KMS-11 (cell line): ENCODE data around the gene CAPN14.

Experiments
- H2AFZ ChIP-seq: fragments of 200-600 bp; sonication (generic); 2 replicates; pipeline ENCODE4 v1.6.1; 2016; ENCODE audit warnings: antibody characterized with exemption, mixed run types, low read depth
- H3K27ac ChIP-seq: fragments of 200-600 bp; sonication (generic); 2 replicates; pipeline ENCODE4 v1.6.1; 2016; ENCODE audit warnings: mild to moderate bottlenecking, mixed run types
- H3K27me3 ChIP-seq: fragments of 200-600 bp; sonication (generic); 2 replicates; pipeline ENCODE4 v1.6.1; 2017; ENCODE audit warnings: mild to moderate bottlenecking, low read depth, mixed run types, moderate library complexity; ENCODE audit not compliant: insufficient read depth
- H3K36me3 ChIP-seq: fragments of 200-600 bp; sonication (generic); 2 replicates; pipeline ENCODE4 v1.6.1; 2017; ENCODE audit warnings: mild to moderate bottlenecking, mixed run types; ENCODE audit not compliant: insufficient read depth
- H3K4me1 ChIP-seq: fragments of 200-600 bp; sonication (generic); 2 replicates; pipeline ENCODE4 v1.6.1; 2016; ENCODE audit warnings: mild to moderate bottlenecking, low read depth, mixed run types; ENCODE audit not compliant: poor library complexity, severe bottlenecking
- H3K4me2 ChIP-seq: fragments of 200-600 bp; sonication (generic); 2 replicates; pipeline ENCODE4 v1.7.0; 2016; ENCODE audit warnings: mild to moderate bottlenecking, mixed run types
- H3K4me3 ChIP-seq: fragments of 200-600 bp; sonication (generic); IDR thresholded peaks from 2 replicates; pipeline ENCODE4 v1.6.1; 2017; ENCODE audit warnings: low read depth, low read length, mixed read lengths; ENCODE audit not compliant: insufficient read depth
- H3K79me2 ChIP-seq: fragments of 200-600 bp; sonication (generic); 2 replicates; pipeline ENCODE4 v1.6.1; 2016; ENCODE audit warnings: low read depth, mixed run types; ENCODE audit not compliant: insufficient read depth
- H3K9ac ChIP-seq: fragments of 200-600 bp; sonication (generic); 2 replicates; pipeline ENCODE4 v1.6.1; 2016; ENCODE audit warnings: mild to moderate bottlenecking, mixed run types
- H4K20me1 ChIP-seq: fragments of 200-600 bp; sonication (generic); 2 replicates; pipeline ENCODE4 v1.6.1; 2016; ENCODE audit warnings: mild to moderate bottlenecking, mixed run types; ENCODE audit not compliant: insufficient read depth
- TF ChIP-seq, protein P1 (sequence below): fragments of 200-600 bp; sonication (generic); conservative IDR thresholded peaks from 2 replicates; pipeline ENCODE4 v1.6.1; 2017; ENCODE audit warnings: low read depth, mild to moderate bottlenecking, antibody characterized with exemption, low read length, moderate library complexity, mixed read lengths

CAPN14 gene

DNA sequence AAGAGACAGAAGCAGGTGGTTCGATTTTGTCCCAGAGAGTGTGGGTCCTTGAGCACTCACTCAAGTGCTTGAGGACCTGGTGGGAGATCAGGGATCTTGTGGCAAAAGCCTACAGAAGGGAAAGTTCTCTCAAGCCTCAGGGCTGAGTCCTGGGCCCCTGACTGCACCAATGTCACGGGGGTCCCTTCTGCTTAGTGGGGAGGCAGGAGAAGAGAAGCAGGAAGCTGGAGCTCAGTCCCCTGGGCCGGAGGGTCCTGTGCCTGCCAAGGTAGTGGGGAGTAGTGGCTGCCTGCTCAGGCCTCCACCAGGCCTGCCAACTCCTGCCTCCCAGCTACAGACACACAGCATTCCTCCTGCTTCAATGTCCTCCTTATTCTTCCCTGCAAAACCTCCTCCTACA lies 11.7 kb downstream of the CAPN14 start:
- H3K27me3 ChIP-seq, result no peaks in the 10 kb centered on the region
- no peak overlapping the region for H3K4me3 ChIP-seq
- H3K4me1 ChIP-seq, result no peaks in the 10 kb centered on the region
- H2AFZ ChIP-seq, result no peak overlapping the region
- H3K9ac ChIP-seq, result no peak overlapping the region
- TF ChIP-seq, protein P1, sequence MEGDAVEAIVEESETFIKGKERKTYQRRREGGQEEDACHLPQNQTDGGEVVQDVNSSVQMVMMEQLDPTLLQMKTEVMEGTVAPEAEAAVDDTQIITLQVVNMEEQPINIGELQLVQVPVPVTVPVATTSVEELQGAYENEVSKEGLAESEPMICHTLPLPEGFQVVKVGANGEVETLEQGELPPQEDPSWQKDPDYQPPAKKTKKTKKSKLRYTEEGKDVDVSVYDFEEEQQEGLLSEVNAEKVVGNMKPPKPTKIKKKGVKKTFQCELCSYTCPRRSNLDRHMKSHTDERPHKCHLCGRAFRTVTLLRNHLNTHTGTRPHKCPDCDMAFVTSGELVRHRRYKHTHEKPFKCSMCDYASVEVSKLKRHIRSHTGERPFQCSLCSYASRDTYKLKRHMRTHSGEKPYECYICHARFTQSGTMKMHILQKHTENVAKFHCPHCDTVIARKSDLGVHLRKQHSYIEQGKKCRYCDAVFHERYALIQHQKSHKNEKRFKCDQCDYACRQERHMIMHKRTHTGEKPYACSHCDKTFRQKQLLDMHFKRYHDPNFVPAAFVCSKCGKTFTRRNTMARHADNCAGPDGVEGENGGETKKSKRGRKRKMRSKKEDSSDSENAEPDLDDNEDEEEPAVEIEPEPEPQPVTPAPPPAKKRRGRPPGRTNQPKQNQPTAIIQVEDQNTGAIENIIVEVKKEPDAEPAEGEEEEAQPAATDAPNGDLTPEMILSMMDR, result no peak
- H4K20me1 ChIP-seq, result no peaks in the 10 kb centered on the region
- no peak overlapping the region for H3K27ac ChIP-seq
- no peaks in the 10 kb centered on the region for H3K79me2 ChIP-seq
- H3K36me3 ChIP-seq, result no peaks in the 10 kb centered on the region
- no peak overlapping the region for H3K4me2 ChIP-seq

DNA sequence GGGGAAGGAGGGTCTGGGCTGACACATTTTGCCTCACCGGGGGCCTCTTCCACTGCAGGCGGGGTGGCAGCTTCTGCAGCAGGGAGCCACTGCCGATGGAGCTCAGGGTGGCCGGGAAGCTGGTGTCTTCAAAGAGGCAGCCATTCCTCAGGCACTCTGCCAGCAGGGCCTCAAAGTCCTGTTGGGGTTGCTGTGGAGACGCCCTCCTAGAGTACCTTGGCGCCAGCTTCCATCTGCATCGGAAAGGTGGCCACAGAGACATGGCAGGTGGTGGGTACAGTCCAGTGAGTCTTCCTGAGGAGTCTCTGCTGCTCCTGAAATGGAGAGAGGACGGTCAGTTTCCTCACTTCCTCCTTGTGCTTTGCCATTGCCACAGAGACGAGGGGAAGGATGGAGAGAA lies 12.1 kb downstream of the CAPN14 start:
- no peaks in the 10 kb centered on the region for H3K79me2 ChIP-seq
- no peak overlapping the region for H3K27ac ChIP-seq
- TF ChIP-seq, protein P1, result no peak
- H2AFZ ChIP-seq, result no peak overlapping the region
- H3K4me1 ChIP-seq, result no peaks in the 10 kb centered on the region
- no peak overlapping the region for H3K4me3 ChIP-seq
- H3K4me2 ChIP-seq, result no peak overlapping the region
- no peaks in the 10 kb centered on the region for H3K27me3 ChIP-seq
- H4K20me1 ChIP-seq, result no peaks in the 10 kb centered on the region
- no peaks in the 10 kb centered on the region for H3K36me3 ChIP-seq
- no peak overlapping the region for H3K9ac ChIP-seq

DNA sequence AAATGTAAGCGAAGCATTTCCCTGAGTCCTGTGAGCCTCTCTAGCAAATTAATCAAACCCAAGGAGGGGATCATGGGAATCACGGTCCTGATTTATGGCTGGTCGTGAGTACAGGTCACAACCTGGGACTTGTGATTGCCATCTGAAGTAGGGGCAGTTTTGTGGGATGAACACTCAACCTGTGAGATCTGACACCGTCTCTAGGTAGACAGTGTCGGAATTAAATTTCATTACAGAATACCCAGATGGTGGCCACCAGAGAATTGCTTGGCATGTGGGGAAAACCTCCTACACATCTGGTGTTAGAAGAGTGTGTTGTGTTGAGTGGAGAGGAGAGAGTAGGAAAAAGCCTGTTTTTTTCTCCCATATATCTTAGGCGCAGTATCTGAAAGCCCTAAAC lies 12.5 kb downstream of the CAPN14 start:
- no peak overlapping the region for H2AFZ ChIP-seq
- H3K4me1 ChIP-seq, result no peaks in the 10 kb centered on the region
- H3K4me2 ChIP-seq, result no peak overlapping the region
- no peaks in the 10 kb centered on the region for H3K79me2 ChIP-seq
- H3K36me3 ChIP-seq, result no peaks in the 10 kb centered on the region
- no peaks in the 10 kb centered on the region for H4K20me1 ChIP-seq
- H3K4me3 ChIP-seq, result no peak overlapping the region
- no peak overlapping the region for H3K27ac ChIP-seq
- H3K9ac ChIP-seq, result no peak overlapping the region
- no peaks in the 10 kb centered on the region for H3K27me3 ChIP-seq
- TF ChIP-seq, protein P1, result no peak

DNA sequence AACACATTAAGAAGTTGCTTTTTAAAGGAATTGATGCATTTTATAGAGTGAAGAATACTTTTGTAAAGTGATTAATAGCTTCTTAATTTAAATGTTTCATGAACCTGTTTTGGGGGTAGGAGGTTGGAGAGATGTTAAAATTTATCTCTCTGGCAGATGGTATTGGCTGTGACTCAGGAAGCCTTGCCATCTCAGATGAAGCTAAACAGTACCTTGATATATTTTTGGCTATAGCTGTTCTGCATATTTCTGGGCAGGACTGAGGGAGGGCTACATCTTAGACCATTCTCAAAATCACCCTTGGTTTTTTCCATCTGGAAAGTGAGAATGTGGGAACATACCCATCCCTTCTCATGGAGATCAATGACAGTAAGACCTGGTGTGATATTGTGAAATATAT lies 13.4 kb downstream of the CAPN14 start:
- no peaks in the 10 kb centered on the region for H3K79me2 ChIP-seq
- H3K4me1 ChIP-seq, result no peaks in the 10 kb centered on the region
- no peak overlapping the region for H3K27ac ChIP-seq
- H3K4me2 ChIP-seq, result no peak overlapping the region
- no peaks in the 10 kb centered on the region for H4K20me1 ChIP-seq
- TF ChIP-seq, protein P1, result no peak
- H3K36me3 ChIP-seq, result no peaks in the 10 kb centered on the region
- no peaks in the 10 kb centered on the region for H3K27me3 ChIP-seq
- H2AFZ ChIP-seq, result no peak overlapping the region
- no peak overlapping the region for H3K9ac ChIP-seq
- no peak overlapping the region for H3K4me3 ChIP-seq

DNA sequence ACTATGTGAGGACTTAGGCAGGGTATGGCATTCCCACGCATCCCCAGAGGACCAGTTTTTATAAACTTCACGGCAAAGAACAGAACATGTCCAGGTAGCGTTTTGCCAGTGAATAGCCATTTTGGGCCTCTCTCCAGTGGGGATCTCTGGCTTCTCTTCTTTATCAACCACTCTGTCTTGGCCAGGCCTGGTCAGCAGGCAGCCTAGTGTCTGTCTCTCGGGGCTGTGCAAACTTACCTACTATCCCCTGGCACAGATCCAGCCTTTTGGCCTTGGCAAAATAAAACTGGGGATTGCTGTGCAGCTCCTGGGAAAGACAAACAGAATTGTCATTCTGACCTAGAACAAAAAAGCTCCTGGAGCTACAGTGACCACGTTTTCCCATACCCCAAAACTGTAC lies 14.5 kb downstream of the CAPN14 start:
- Histone ChIP-seq H3K79me2 (no peaks in the 10 kb centered on the region), H3K4me3 (no peak overlapping the region)
- TF ChIP-seq, protein P1, result no peak

More for the DNA sequence above, 14.5 kb downstream of the CAPN14 start:
- H3K27me3 ChIP-seq, result no peaks in the 10 kb centered on the region
- no peak overlapping the region for H3K4me2 ChIP-seq
- no peaks in the 10 kb centered on the region for H3K4me1 ChIP-seq
- H3K9ac ChIP-seq, result no peak overlapping the region
- no peaks in the 10 kb centered on the region for H4K20me1 ChIP-seq
- no peak overlapping the region for H3K27ac ChIP-seq
- no peak overlapping the region for H2AFZ ChIP-seq
- no peaks in the 10 kb centered on the region for H3K36me3 ChIP-seq
